BE2C (cell line): ENCODE measurements around the gene FRG2B.

ENCODE experiments used
- DNase-seq: peaks from one replicate; pipeline ENCODE4 v3.0.0-alpha.2; 2020
- H3K27me3 ChIP-seq: fragments of 250-450 bp; sonication (Bioruptor Pico); 2 replicates; pipeline ENCODE4 v1.5.1; 2020; ENCODE audit warnings: mild to moderate bottlenecking
- H3K36me3 ChIP-seq: fragments of 250-450 bp; sonication (Bioruptor Pico); 2 replicates; pipeline ENCODE4 v1.5.1; 2020; ENCODE audit warnings: mild to moderate bottlenecking
- H3K4me1 ChIP-seq: fragments of 250-450 bp; sonication (Bioruptor Pico); 2 replicates; pipeline ENCODE4 v1.5.1; 2020
- H3K4me3 ChIP-seq: 2 replicates; pipeline ENCODE4 v1.5.1; 2011; ENCODE audit warnings: low read depth, low read length
- H3K9me3 ChIP-seq: fragments of 250-450 bp; sonication (Bioruptor Pico); 2 replicates; pipeline ENCODE4 v1.5.1; 2020
- TF ChIP-seq, protein P1 (sequence below): IDR thresholded peaks from 2 replicates; pipeline ENCODE4 v1.5.1; 2012; ENCODE audit warnings: mild to moderate bottlenecking, low read depth, low read length

FRG2B gene

DNA sequence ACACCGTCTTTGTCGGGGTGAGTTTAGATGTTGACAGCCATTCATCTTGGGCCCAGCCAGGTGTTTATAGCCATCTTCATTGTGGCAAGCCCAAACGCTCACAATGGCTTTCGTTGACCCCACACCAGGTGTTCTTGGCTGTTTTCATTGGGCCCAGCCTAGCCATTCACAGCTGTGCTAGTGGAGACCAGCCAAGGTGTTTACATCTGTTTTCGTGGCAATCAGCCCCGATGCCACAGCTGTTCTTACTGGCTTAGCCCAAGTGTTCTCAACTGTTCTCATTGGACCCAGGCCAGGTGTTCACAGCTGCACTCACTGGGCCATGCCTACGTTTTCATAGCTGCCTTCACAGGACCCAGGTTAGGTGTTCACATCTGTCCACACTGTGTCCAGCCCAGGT is 7.7 kb downstream of the FRG2B start:
- Histone ChIP-seq H3K27me3 (no peaks in the 10 kb centered on the region), H3K4me3 (no peak overlapping the region), H3K9me3 (no peaks in the 10 kb centered on the region), H3K4me1 (no peaks in the 10 kb centered on the region), H3K36me3 (no peaks in the 10 kb centered on the region)
- TF ChIP-seq, protein P1, sequence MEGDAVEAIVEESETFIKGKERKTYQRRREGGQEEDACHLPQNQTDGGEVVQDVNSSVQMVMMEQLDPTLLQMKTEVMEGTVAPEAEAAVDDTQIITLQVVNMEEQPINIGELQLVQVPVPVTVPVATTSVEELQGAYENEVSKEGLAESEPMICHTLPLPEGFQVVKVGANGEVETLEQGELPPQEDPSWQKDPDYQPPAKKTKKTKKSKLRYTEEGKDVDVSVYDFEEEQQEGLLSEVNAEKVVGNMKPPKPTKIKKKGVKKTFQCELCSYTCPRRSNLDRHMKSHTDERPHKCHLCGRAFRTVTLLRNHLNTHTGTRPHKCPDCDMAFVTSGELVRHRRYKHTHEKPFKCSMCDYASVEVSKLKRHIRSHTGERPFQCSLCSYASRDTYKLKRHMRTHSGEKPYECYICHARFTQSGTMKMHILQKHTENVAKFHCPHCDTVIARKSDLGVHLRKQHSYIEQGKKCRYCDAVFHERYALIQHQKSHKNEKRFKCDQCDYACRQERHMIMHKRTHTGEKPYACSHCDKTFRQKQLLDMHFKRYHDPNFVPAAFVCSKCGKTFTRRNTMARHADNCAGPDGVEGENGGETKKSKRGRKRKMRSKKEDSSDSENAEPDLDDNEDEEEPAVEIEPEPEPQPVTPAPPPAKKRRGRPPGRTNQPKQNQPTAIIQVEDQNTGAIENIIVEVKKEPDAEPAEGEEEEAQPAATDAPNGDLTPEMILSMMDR = no peak
- DNase-seq = no peak

GRCh38 chr10:133617196-133617595 is 9.4 kb downstream of the FRG2B start:
- no peaks in the 10 kb centered on the region for H3K36me3 ChIP-seq
- DNase-seq = no peak
- no peaks in the 10 kb centered on the region for H3K27me3 ChIP-seq
- no peaks in the 10 kb centered on the region for H3K9me3 ChIP-seq
- TF ChIP-seq, protein P1 = no peak
- no peaks in the 10 kb centered on the region for H3K4me1 ChIP-seq
- no peak overlapping the region for H3K4me3 ChIP-seq

GRCh38 chr10:133616371-133617130 is 10.0 kb downstream of the FRG2B start:
- Histone ChIP-seq H3K36me3 (no peaks in the 10 kb centered on the region), H3K27me3 (no peaks in the 10 kb centered on the region), H3K4me1 (no peaks in the 10 kb centered on the region), H3K9me3 (no peaks in the 10 kb centered on the region), H3K4me3 (no peak overlapping the region)
- no peak for DNase-seq
- TF ChIP-seq, protein P1 = no peak

DNA sequence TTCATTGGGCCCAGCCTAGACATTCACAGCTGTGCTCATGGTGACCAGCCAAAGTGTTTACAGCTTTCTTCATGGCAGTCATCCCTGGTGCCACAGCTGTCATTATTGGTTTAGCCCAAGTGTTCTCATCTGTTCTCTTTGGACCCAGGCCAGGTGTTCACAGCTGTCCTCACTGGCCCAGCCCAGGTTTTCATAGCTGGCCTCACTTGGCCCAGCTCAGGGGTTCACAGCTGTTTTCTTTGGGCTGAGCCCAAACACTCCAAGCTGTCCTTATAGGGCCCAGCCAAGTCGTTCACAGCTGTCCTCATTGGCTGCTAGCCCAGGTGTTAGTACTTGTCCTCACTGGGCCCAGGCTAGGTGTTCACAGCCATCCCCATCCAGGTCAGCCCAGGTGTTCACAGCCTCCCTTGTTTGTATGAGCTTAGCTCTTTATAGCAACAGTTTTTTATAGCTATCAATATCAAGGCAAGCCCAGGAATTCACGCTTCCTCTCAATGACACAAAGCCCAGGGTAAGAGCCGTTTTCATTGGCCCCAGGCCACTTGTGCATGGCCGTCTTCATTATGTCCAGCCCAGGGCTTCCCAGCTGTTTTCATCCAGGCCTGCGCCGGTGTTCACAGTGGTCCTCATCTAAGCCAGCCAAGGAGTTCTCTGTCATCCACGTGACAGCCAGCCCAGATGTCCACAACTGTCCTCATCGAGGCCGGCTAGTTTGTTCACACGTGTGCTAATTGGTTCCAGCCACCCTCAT is 11.6 kb downstream of the FRG2B start:
- Histone ChIP-seq H3K36me3 (no peaks in the 10 kb centered on the region), H3K4me1 (no peaks in the 10 kb centered on the region), H3K27me3 (no peaks in the 10 kb centered on the region), H3K4me3 (no peak overlapping the region), H3K9me3 (no peaks in the 10 kb centered on the region)
- no peak for DNase-seq
- TF ChIP-seq, protein P1 = no peak

- Histone ChIP-seq H3K27me3 (no peaks in the 10 kb centered on the region), H3K9me3 (no peaks in the 10 kb centered on the region), H3K4me1 (no peaks in the 10 kb centered on the region), H3K4me3 (no peak overlapping the region), H3K36me3 (no peaks in the 10 kb centered on the region)
- DNase-seq = no peak
- TF ChIP-seq, protein P1 = no peak
These were observed 12.9 kb downstream of the FRG2B start for GRCh38 chr10:133613699-133614098.

DNA sequence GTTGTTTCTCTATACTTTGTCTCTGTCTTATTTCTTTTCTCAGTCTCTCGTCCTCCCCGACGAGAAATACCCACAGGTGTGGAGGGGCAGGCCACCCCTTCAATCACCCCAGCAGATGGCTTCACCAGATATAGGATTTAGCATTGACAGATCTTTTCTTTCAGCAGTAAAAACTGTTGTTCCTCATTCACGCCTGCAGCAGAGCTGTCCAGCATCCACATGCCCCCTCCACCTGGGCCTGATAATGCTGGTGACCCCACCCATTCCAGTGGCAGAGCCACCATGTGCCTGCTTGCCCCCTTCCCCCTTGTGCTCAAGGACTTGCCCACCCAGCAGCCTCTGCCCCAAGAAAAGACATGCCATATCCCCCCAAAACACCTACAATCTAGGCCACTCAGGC is 15.5 kb downstream of the FRG2B start:
- Histone ChIP-seq H3K4me1 (no peaks in the 10 kb centered on the region), H3K9me3 (no peaks in the 10 kb centered on the region), H3K27me3 (no peaks in the 10 kb centered on the region), H3K36me3 (no peaks in the 10 kb centered on the region), H3K4me3 (no peak overlapping the region)
- DNase-seq = no peak
- TF ChIP-seq, protein P1 = no peak
